GM12878 (cell line): ENCODE data around the gene HSPBP1. TPM values are rescaled to one million over a fixed set of nuclear protein-coding genes. Genes with fewer than 3 reads are reported as not detected.

Experiments
- ATAC-seq: fragments of 200-7000 bp; cut with Tn5 transposase; 3 replicates; pipeline ENCODE4 v1.9.1; 2020; ENCODE audit warnings: mild to moderate bottlenecking, moderate library complexity
- BruUV-seq: library from RNA; stranded (reverse); fragments of 400-500 nt; replicated peaks from 2 replicates; lab custom pipeline; 2021; lab: Mats Ljungman, UMichigan
- CTCF ChIA-PET: fragments of 300-600 bp; sonication (Branson Sonifier 250); formaldehyde crosslinking; extraction: SDS; loops from one replicate; lab custom pipeline; 2021; ENCODE audit warnings: inconsistent platforms; lab: Yijun Ruan, JAX
- POLR2A ChIA-PET: fragments of 350-600 bp; formaldehyde crosslinking; extraction: SDS; loops from one replicate; lab custom pipeline; 2021; ENCODE audit warnings: inconsistent platforms; lab: Charles Lee
- RAD21 ChIA-PET: fragments of 300-600 bp; sonication (Branson Sonifier 250); formaldehyde crosslinking; loops from one replicate; lab custom pipeline; 2023; ENCODE audit warnings: antibody characterized with exemption; ENCODE audit not compliant: unreplicated experiment; lab: Charles Lee
- SMC1A ChIA-PET: fragments of 300-600 bp; sonication (Branson Sonifier 250); formaldehyde crosslinking; loops from one replicate; lab custom pipeline; 2023; ENCODE audit not compliant: unreplicated experiment, uncharacterized antibody; lab: Charles Lee
- DNase-seq: peaks from one replicate; pipeline ENCODE4 v3.0.0-alpha.2; 2011; ENCODE audit warnings: low read depth, low spot score
- FAIRE-seq: peaks from 3 replicates; lab custom pipeline; 2011; peaks lifted over from hg19 to GRCh38; lab: Jason Lieb, UNC
- H2AFZ ChIP-seq: 2 replicates; pipeline ENCODE4 v1.6.0; 2011; ENCODE audit warnings: low read depth, low read length, control low read depth; ENCODE audit not compliant: control insufficient read depth
- H3K27ac ChIP-seq: 2 replicates; pipeline ENCODE4 v1.5.1; 2011; ENCODE audit warnings: control low read depth; ENCODE audit not compliant: control insufficient read depth, insufficient read depth
- H3K27me3 ChIP-seq, 2 experiments: replicated peaks in 1 of 2; 2 replicates each; pipeline versions ENCODE4 v1.6.0 to v1.6.1; 2011; ENCODE audit warnings: low read length in 1 of 2; ENCODE audit not compliant: control insufficient read depth in 2 of 2, insufficient read depth in 2 of 2
- H3K36me3 ChIP-seq, 2 experiments: 2 replicates each; pipeline ENCODE4 v1.5.1; 2011; ENCODE audit warnings: low read length in 1 of 2; ENCODE audit not compliant: control insufficient read depth in 2 of 2, insufficient read depth in 2 of 2
- H3K4me1 ChIP-seq: 2 replicates; pipeline ENCODE4 v1.6.1; 2011; ENCODE audit warnings: mild to moderate bottlenecking, low read length, moderate library complexity, mixed read lengths; ENCODE audit not compliant: control insufficient read depth, insufficient read depth
- H3K4me2 ChIP-seq: 2 replicates; pipeline ENCODE4 v1.6.0; 2011; ENCODE audit warnings: control low read depth; ENCODE audit not compliant: control insufficient read depth, insufficient read depth
- H3K4me3 ChIP-seq: fragments of 200-600 bp; sonication (generic); 2 replicates; pipeline ENCODE4 v1.5.1; 2016
- H3K79me2 ChIP-seq: 2 replicates; pipeline ENCODE4 v1.6.0; 2011; ENCODE audit warnings: low read length; ENCODE audit not compliant: control insufficient read depth, insufficient read depth
- H3K9ac ChIP-seq: 2 replicates; pipeline ENCODE4 v1.8.0; 2011; ENCODE audit warnings: low read length, control low read depth, mixed read lengths; ENCODE audit not compliant: control insufficient read depth, insufficient read depth
- H3K9me3 ChIP-seq: replicated peaks from 3 replicates; pipeline ENCODE4 v1.5.1; 2011; ENCODE audit warnings: mild to moderate bottlenecking, low read length; ENCODE audit not compliant: control insufficient read depth, insufficient read depth
- H4K20me1 ChIP-seq: 2 replicates; pipeline ENCODE4 v1.6.0; 2011; ENCODE audit not compliant: control insufficient read depth, insufficient read depth
- ASH2L ChIP-seq: fragments of 300-600, 200-600 bp; sonication (generic); IDR thresholded peaks from 2 replicates; pipeline ENCODE4 v1.6.1; 2017; ENCODE audit warnings: low read depth, mild to moderate bottlenecking, borderline replicate concordance
- CBX3 ChIP-seq: fragments of 200-600 bp; sonication (generic); IDR thresholded peaks from 2 replicates; pipeline ENCODE4 v1.6.1; 2016; ENCODE audit warnings: low read depth, borderline replicate concordance
- CHD2 ChIP-seq: IDR thresholded peaks from 2 replicates; pipeline ENCODE4 v1.6.1; 2011; ENCODE audit warnings: low read depth, low read length, improper control_type of control experiment, borderline replicate concordance
- PML ChIP-seq: IDR thresholded peaks from 2 replicates; pipeline ENCODE4 v1.6.1; 2012; ENCODE audit warnings: low read length, inconsistent platforms
- POLR2AphosphoS5 ChIP-seq: IDR thresholded peaks from 2 replicates; pipeline ENCODE4 v1.6.1; 2011; ENCODE audit warnings: mild to moderate bottlenecking, low read length, inconsistent platforms
- SMAD1 ChIP-seq: fragments of 450-650 bp; IDR thresholded peaks from 2 replicates; pipeline ENCODE4 v1.6.1; 2018; ENCODE audit warnings: mild to moderate bottlenecking, low read depth; ENCODE audit not compliant: partially characterized antibody
- SMC3 ChIP-seq: IDR thresholded peaks from 2 replicates; pipeline ENCODE4 v1.6.1; 2011; ENCODE audit warnings: low read length, improper control_type of control experiment, borderline replicate concordance
- SP1 ChIP-seq: IDR thresholded peaks from one replicate; pipeline ENCODE4 v1.6.1; 2011; ENCODE audit warnings: low read depth, low read length
- TARDBP ChIP-seq: IDR thresholded peaks from 2 replicates; pipeline ENCODE4 v1.6.1; 2016; ENCODE audit warnings: borderline replicate concordance
- ZNF622 ChIP-seq: fragments of 450-650 bp; IDR thresholded peaks from 2 replicates; pipeline ENCODE4 v1.6.1; 2017; ENCODE audit warnings: mild to moderate bottlenecking, inconsistent platforms
- WGBS: methylation state at CpG from one replicate; pipeline ENCODE4 v1.1.6; 2016; ENCODE audit warnings: low lambda C conversion rate; ENCODE audit not compliant: insufficient replicate concordance, insufficient coverage; ENCODE audit errors: missing lambda C conversion rate; 5-methylcytosine and 5-hydroxymethylcytosine counted together
- in situ Hi-C: fragments of 300-500 bp; cut with MboI; formaldehyde crosslinking; loops from 9 replicates; pipeline ENCODE4 v1.14.3; 2018; ENCODE audit warnings: mixed read lengths
- intact Hi-C: fragments of 100-400 bp; cut with micrococcal nuclease; formaldehyde crosslinking; loops from one replicate; pipeline ENCODE4 v1.14.2; 2022; ENCODE audit not compliant: unreplicated experiment
- polyA plus RNA-seq, 11 experiments: library from polyadenylated mRNA; depleted of rRNA in 4 of 11; unstranded in 6 of 11; stranded (reverse) in 5 of 11; fragments of >200 nt; fragmentation: Nextera tagmentation in 4 of 11; fragmentation: Illumina TruSeq in 1 of 11; extraction: Ambion mirVana in 4 of 11; extraction: Trizol in 1 of 11; gene quantifications; 1 replicate in 1 of 11; 2 replicates in 10 of 11; pipeline versions ENCODE4 v1.2.1 to v1.2.3, GENCODE V29; 2011 to 2016; ENCODE audit warnings: inconsistent platforms in 2 of 11, missing spikeins in 2 of 11, low read depth in 1 of 11
- total RNA-seq, 4 experiments: library from RNA; depleted of rRNA in 3 of 4; stranded (reverse); fragments of >200 nt in 3 of 4; fragmentation: Illumina TruSeq in 1 of 4; extraction: Trizol in 1 of 4; gene quantifications; 2 replicates each; pipeline versions ENCODE4 v1.2.1 to v1.2.3, GENCODE V29; 2013 to 2021
- TF ChIP-seq, protein P1 (sequence below): fragments of 450-650 bp; IDR thresholded peaks from 2 replicates; pipeline ENCODE4 v1.6.1; 2017; ENCODE audit warnings: mild to moderate bottlenecking, moderate library complexity
- TF ChIP-seq, protein P2 (sequence below): fragments of 150-350 bp; IDR thresholded peaks from 2 replicates; pipeline ENCODE4 v1.6.1; 2016; ENCODE audit warnings: low read depth, low read length

The HSPBP1 gene
- total and polyA plus RNA-seq, 10 of the 15 experiments (the other 5 are each of a cell fraction or from before 2014, with no cell fraction given): 0.18 to 83.3 (median 23.0) TPM

DNA sequence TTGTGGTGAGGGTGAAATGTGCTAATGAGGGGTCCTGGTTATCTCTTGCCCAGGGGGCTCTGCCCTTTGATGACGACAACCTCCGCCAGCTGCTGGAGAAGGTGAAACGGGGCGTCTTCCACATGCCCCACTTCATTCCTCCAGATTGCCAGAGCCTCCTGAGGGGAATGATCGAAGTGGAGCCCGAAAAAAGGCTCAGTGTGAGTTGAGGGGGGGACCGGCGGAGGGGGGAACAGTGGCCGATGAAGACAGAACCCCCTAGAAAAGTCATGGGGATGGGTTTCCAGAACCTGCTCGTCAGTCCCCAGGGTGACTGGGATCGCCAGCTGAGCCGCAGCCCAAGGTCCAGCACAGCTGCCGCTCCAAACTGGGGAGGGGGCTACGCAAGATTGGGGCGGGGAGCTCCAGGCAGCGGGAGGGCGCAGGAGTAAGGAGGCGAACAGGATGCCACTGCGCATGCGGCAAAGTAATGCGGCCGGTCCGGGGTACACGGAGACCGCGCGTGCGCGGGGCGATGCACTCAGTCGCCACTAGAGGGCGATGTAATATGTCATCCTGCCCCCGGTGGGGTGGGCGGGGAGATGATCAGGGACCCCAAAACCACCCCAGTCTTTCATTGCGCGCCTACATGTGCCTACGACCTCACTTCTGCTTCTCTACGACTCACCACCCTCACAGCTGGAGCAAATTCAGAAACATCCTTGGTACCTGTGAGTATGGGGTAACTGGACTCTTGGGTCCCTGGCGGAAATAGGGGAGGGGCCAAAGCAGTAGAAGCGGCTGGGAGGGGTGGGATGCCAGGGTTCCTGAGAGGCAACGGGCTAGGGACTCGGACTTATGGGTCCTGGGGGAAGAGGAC, 21.8 kb upstream of the HSPBP1 start:
- ATAC-seq: peak; percentile 93
- in situ Hi-C loops: no loop called here
- no peaks in the 10 kb centered on the region; the same call in 1 of the 2 replicates for H4K20me1 ChIP-seq
- H3K9me3 ChIP-seq: no peaks in the 10 kb centered on the region
- WGBS: 14% methylated on average over 42 of the region's 42 CpGs
- no TSS peak for BruUV-seq
- H3K4me1 ChIP-seq: peaks cover 11% of the 10 kb centered on the region
- H3K36me3 ChIP-seq: no peaks in the 10 kb centered on the region
- no peaks in the 10 kb centered on the region for H3K79me2 ChIP-seq
- FAIRE-seq: peak; percentile 61
- H3K27ac ChIP-seq: peak overlapping the region; percentile 27
- H3K27me3 ChIP-seq: no peaks in the 10 kb centered on the region
- ChIA-PET POLR2A (interaction anchor here (0.6 to 2.8 kb wide), 5 partner anchors 14 to 106 kb away, joined by 3 to 14 read pairs (median 4); partner anchors contain the start of genes KMT5C, PPP6R1, TMEM238 and UBE2S), SMC1A (interaction anchor here (0.8 to 3.5 kb wide), 12 partner anchors 10 to 331 kb away, joined by 3 to 22 read pairs (median 4); partner anchors contain the start of genes ISOC2, KMT5C and TMEM238), RAD21 (interaction anchor here (0.6 to 2.8 kb wide), 14 partner anchors 10 to 329 kb away, joined by 3 to 28 read pairs (median 5); partner anchors contain the start of genes ISOC2, KMT5C, PPP6R1 and TMEM238), CTCF (interaction anchor here (0.5 to 3.8 kb wide), 34 partner anchors 10 to 216 kb away, joined by 3 to 49 read pairs (median 5); partner anchors contain the start of genes BRSK1, HSPBP1, KMT5C and TMEM150B)
- H3K4me3 ChIP-seq: peak overlapping the region; percentile 67; the same call in 1 of the 2 replicates
- peak overlapping the region; percentile 8; the same call in 1 of the 2 replicates for H3K9ac ChIP-seq
- peak overlapping the region; percentile 83 for H3K4me2 ChIP-seq
- DNase-seq: peak; percentile 59
- intact Hi-C loops: loop anchor here (5.0 kb wide), 1 partner anchor 81 kb away; the partner anchor contains the start of gene TMEM238
- H2AFZ ChIP-seq: peak overlapping the region; percentile 96
- TF ChIP-seq SMAD1 (no peak), TARDBP (no peak), CBX3 (no peak), SP1 (peak; percentile 35), SMC3 (peak; percentile 62), POLR2AphosphoS5 (peak; percentile 28; the same call in 1 of the 2 replicates), ZNF622 (no peak), CHD2 (no peak), ASH2L (no peak), PML (no peak)
- TF ChIP-seq, protein P1, sequence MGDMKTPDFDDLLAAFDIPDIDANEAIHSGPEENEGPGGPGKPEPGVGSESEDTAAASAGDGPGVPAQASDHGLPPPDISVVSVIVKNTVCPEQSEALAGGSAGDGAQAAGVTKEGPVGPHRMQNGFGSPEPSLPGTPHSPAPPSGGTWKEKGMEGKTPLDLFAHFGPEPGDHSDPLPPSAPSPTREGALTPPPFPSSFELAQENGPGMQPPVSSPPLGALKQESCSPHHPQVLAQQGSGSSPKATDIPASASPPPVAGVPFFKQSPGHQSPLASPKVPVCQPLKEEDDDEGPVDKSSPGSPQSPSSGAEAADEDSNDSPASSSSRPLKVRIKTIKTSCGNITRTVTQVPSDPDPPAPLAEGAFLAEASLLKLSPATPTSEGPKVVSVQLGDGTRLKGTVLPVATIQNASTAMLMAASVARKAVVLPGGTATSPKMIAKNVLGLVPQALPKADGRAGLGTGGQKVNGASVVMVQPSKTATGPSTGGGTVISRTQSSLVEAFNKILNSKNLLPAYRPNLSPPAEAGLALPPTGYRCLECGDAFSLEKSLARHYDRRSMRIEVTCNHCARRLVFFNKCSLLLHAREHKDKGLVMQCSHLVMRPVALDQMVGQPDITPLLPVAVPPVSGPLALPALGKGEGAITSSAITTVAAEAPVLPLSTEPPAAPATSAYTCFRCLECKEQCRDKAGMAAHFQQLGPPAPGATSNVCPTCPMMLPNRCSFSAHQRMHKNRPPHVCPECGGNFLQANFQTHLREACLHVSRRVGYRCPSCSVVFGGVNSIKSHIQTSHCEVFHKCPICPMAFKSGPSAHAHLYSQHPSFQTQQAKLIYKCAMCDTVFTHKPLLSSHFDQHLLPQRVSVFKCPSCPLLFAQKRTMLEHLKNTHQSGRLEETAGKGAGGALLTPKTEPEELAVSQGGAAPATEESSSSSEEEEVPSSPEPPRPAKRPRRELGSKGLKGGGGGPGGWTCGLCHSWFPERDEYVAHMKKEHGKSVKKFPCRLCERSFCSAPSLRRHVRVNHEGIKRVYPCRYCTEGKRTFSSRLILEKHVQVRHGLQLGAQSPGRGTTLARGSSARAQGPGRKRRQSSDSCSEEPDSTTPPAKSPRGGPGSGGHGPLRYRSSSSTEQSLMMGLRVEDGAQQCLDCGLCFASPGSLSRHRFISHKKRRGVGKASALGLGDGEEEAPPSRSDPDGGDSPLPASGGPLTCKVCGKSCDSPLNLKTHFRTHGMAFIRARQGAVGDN: no peak
- TF ChIP-seq, protein P2, sequence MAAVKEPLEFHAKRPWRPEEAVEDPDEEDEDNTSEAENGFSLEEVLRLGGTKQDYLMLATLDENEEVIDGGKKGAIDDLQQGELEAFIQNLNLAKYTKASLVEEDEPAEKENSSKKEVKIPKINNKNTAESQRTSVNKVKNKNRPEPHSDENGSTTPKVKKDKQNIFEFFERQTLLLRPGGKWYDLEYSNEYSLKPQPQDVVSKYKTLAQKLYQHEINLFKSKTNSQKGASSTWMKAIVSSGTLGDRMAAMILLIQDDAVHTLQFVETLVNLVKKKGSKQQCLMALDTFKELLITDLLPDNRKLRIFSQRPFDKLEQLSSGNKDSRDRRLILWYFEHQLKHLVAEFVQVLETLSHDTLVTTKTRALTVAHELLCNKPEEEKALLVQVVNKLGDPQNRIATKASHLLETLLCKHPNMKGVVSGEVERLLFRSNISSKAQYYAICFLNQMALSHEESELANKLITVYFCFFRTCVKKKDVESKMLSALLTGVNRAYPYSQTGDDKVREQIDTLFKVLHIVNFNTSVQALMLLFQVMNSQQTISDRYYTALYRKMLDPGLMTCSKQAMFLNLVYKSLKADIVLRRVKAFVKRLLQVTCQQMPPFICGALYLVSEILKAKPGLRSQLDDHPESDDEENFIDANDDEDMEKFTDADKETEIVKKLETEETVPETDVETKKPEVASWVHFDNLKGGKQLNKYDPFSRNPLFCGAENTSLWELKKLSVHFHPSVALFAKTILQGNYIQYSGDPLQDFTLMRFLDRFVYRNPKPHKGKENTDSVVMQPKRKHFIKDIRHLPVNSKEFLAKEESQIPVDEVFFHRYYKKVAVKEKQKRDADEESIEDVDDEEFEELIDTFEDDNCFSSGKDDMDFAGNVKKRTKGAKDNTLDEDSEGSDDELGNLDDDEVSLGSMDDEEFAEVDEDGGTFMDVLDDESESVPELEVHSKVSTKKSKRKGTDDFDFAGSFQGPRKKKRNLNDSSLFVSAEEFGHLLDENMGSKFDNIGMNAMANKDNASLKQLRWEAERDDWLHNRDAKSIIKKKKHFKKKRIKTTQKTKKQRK: no peak
